Measurements from ENCODE around the gene EYA3.

GRCh38 chr1:27954186-27954585 is 134.2 kb downstream of the EYA3 start:
- TF ChIP-seq CTCF (IDR thresholded peaks at IDR 0.05; ENCODE audit: low read length) (no peak), EZH2 (optimal IDR thresholded peaks at IDR 0.05; ENCODE audit: low read depth, low read length) (no peak), EZH2phosphoT487 (IDR thresholded peaks at IDR 0.05; ENCODE audit: low read length) (no peak)

Data from MM.1S (cell line).